Lung (tissue), 12 donors: ENCODE results near the gene TRAM2. TPM values are rescaled to one million over a fixed set of nuclear protein-coding genes. Genes with fewer than 3 reads are reported as not detected.

Experiments used
- ATAC-seq: fragments of 200-7000 bp; cut with Tn5 transposase; one replicate; pipeline ENCODE4 v1.9.1; 2020; ENCODE audit warnings: moderate number of reproducible peaks; ENCODE audit not compliant: insufficient read depth, low FRiP score
- DNase-seq, 3 donors: peaks; one replicate each; pipeline ENCODE4 v3.0.0-alpha.2; 2013 to 2017
- H3K27ac ChIP-seq, 2 donors: one replicate each; pipeline ENCODE4 v1.5.1; 2013; ENCODE audit warnings: mild to moderate bottlenecking in 2 of 2, moderate library complexity in 2 of 2, control low read depth in 1 of 2, inconsistent platforms in 1 of 2, low read depth in 1 of 2, low read length in 1 of 2
- H3K27me3 ChIP-seq, 3 donors: one replicate each; pipeline ENCODE4 v1.5.1; 2013; ENCODE audit warnings: low read length in 2 of 3; ENCODE audit not compliant: control insufficient read depth in 3 of 3, insufficient read depth in 3 of 3
- H3K36me3 ChIP-seq, 4 donors: one replicate each; pipeline ENCODE4 v1.5.1; 2013; ENCODE audit warnings: low read length in 4 of 4, mild to moderate bottlenecking in 1 of 4, moderate library complexity in 1 of 4; ENCODE audit not compliant: control insufficient read depth in 4 of 4, insufficient read depth in 4 of 4
- H3K4me1 ChIP-seq, 5 donors: one replicate each; pipeline ENCODE4 v1.5.1; 2013; ENCODE audit warnings: low read length in 5 of 5, mild to moderate bottlenecking in 2 of 5, moderate library complexity in 1 of 5; ENCODE audit not compliant: control insufficient read depth in 5 of 5, insufficient read depth in 5 of 5
- H3K4me3 ChIP-seq: one replicate; pipeline ENCODE4 v1.5.1; 2013; ENCODE audit warnings: mild to moderate bottlenecking, control low read depth, moderate library complexity
- H3K9ac ChIP-seq, 2 donors: one replicate each; pipeline ENCODE4 v1.5.1; 2013; ENCODE audit warnings: low read length in 2 of 2, control low read depth in 1 of 2; ENCODE audit not compliant: insufficient read depth in 1 of 2
- H3K9me3 ChIP-seq, 4 donors: one replicate each; pipeline ENCODE4 v1.5.1; 2013; ENCODE audit warnings: low read length in 3 of 4, mild to moderate bottlenecking in 1 of 4, moderate library complexity in 1 of 4; ENCODE audit not compliant: control insufficient read depth in 4 of 4, insufficient read depth in 3 of 4
- WGBS, 2 donors: extraction: QIAGEN DNeasy Blood & Tissue Kit; methylation state at CpG; one replicate each; pipeline ENCODE4 v1.1.7; 2013; 5-methylcytosine and 5-hydroxymethylcytosine counted together
- polyA plus RNA-seq, 2 donors: library from polyadenylated mRNA; stranded (reverse); fragments of 200-250 nt; gene quantifications; one replicate each; pipeline ENCODE4 v1.2.1, GENCODE V29; 2013
- total RNA-seq, 2 donors: library from RNA; depleted of rRNA in 1 of 2; stranded (reverse); fragments of >200 nt in 1 of 2; gene quantifications; one replicate each; pipeline ENCODE4 v1.2.1, GENCODE V29; 2014 to 2021
- TF ChIP-seq, protein P1 (sequence below): IDR thresholded peaks from 2 replicates; pipeline ENCODE4 v1.5.1; 2012; ENCODE audit warnings: mild to moderate bottlenecking; ENCODE audit errors: control extremely low read depth, extremely low read depth
- donor health status: control.
- donor health status: control.
- donor health status: Bipolar disorder and iron deficiency.
- donor health status: healthy.
- donor health status: DM: yes; HTN: yes; CAD: no.

TRAM2 gene
- total and polyA plus RNA-seq, 4 donors = 4.4 to 33.4 (median 15.2) TPM

DNA sequence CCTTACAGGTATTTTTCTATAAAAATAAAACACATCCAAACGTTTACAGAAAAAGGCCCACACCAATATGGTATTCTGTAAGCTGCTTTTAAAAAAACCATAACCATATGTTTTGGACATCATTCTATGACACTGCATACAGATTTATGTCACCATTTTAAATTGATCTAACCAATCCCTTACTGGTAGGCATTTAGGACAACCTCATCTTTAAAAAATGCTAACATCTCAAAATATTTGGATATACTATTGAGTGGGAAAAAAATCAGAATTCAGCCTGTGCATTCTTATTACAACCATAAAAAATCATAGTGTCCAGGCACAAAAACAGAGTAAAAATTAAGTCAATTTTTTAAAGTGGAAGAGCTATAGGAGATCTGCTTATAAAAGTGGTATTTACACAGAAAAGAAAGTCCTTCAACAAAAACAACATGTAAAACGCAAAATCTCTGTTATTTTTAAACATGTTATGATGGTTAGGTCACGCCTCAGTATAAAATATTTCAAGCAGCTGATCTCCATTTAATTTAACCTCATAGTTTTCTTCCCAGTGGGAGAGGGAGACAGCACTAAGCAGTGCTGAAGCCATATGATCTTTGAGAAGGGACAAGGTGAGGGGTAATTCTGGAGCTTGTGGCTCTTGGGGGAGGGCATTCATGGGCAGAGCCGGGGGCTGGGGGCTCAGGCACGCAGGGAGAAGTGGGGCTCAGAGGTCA, 21.2 kb downstream of the TRAM2 start:
- ATAC-seq (no peak), DNase-seq (no peak)
- no peaks in the 10 kb centered on the region for H3K36me3 ChIP-seq
- no peak overlapping the region for H3K4me3 ChIP-seq
- H3K4me1 ChIP-seq = peaks cover 20 to 50% (median 31%) of the 10 kb centered on the region in 5 donors
- no peak overlapping the region for H3K9ac ChIP-seq
- TF ChIP-seq, protein P1, sequence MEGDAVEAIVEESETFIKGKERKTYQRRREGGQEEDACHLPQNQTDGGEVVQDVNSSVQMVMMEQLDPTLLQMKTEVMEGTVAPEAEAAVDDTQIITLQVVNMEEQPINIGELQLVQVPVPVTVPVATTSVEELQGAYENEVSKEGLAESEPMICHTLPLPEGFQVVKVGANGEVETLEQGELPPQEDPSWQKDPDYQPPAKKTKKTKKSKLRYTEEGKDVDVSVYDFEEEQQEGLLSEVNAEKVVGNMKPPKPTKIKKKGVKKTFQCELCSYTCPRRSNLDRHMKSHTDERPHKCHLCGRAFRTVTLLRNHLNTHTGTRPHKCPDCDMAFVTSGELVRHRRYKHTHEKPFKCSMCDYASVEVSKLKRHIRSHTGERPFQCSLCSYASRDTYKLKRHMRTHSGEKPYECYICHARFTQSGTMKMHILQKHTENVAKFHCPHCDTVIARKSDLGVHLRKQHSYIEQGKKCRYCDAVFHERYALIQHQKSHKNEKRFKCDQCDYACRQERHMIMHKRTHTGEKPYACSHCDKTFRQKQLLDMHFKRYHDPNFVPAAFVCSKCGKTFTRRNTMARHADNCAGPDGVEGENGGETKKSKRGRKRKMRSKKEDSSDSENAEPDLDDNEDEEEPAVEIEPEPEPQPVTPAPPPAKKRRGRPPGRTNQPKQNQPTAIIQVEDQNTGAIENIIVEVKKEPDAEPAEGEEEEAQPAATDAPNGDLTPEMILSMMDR = no peak
- no peaks in the 10 kb centered on the region for H3K9me3 ChIP-seq
- H3K27me3 ChIP-seq = no peaks in the 10 kb centered on the region
- peak overlapping the region in 1 of 2 donors; percentile 33 for H3K27ac ChIP-seq
- WGBS, 2 donors = 72 to 86% methylated on average over 5 of the region's 5 CpGs

DNA sequence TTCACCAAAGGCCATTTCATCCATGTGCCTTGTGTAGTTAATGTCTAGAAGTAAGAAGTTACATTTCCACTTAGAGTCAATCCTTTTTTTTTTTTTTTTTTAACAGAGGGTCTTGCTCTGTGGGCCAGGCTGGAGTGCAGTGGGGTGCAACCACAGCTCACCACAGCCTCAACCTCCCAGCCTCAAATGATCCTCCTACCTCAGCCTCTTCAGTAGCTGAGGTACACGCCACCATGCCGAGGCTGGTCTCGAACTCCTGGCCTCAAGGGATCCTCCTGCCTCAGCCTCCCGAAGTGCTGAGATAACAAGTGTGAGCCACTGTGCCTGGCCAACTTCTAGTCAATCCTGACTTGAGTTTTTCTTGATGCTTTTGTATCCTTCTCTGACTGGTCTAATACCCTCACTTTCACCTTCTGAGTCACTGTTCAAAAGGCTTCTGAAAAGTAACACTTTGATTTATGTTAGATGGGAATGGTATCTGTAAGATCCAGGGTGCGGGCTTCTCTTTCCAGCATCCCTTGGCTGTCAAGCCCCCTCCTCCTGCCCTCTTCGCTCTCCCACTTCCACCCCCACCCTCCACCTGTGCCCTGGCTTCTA, 22.1 kb downstream of the TRAM2 start:
- peaks cover 24 to 53% (median 29%) of the 10 kb centered on the region in 5 donors for H3K4me1 ChIP-seq
- H3K4me3 ChIP-seq = no peak overlapping the region
- 94 to 97% methylated on average over 6 of the region's 6 CpGs for WGBS, 2 donors
- no peaks in the 10 kb centered on the region for H3K9me3 ChIP-seq
- H3K36me3 ChIP-seq = no peaks in the 10 kb centered on the region
- H3K27ac ChIP-seq = no peak overlapping the region
- H3K27me3 ChIP-seq = no peaks in the 10 kb centered on the region
- ATAC-seq = no peak
- no peak overlapping the region for H3K9ac ChIP-seq
- DNase-seq = no peak
- TF ChIP-seq, protein P1 = no peak

DNA sequence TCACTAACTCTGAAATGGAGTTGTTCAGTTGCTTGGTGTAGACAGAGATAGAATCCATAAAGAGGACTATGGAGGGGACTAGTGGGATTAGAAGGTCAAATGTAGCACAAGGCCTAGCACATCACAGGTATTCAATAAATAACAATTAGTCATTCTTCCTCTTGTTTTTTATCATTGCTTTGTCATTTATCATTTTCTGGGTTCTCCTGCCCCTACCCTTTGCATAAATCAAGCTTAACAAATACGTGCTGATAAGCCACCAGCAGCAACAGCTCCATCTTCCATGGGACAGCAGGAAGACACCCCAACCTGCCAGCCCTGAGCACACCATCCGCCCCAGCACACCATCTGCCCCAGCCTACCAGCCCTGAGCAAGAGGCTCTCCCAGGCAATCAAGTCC, 23.1 kb downstream of the TRAM2 start:
- WGBS, 2 donors = 90 to 96% methylated on average over 2 of the region's 2 CpGs
- H3K36me3 ChIP-seq = peaks cover 0 to 3% (median 0%) of the 10 kb centered on the region in 4 donors

More for the DNA sequence above, 23.1 kb downstream of the TRAM2 start:
- Histone ChIP-seq H3K9me3 (no peaks in the 10 kb centered on the region), H3K27ac (no peak overlapping the region), H3K27me3 (no peaks in the 10 kb centered on the region), H3K4me3 (no peak overlapping the region), H3K9ac (no peak overlapping the region), H3K4me1 (peaks cover 24 to 52% (median 31%) of the 10 kb centered on the region in 5 donors)
- DNase-seq (no peak), ATAC-seq (no peak)
- TF ChIP-seq, protein P1 = no peak
